Measurements from ENCODE around the gene SCRN2.

The SCRN2 gene

GRCh38 chr17:47844814-47845715 is 4.0 kb upstream of the SCRN2 start:
- DNase-seq = peak; percentile 32

DNA sequence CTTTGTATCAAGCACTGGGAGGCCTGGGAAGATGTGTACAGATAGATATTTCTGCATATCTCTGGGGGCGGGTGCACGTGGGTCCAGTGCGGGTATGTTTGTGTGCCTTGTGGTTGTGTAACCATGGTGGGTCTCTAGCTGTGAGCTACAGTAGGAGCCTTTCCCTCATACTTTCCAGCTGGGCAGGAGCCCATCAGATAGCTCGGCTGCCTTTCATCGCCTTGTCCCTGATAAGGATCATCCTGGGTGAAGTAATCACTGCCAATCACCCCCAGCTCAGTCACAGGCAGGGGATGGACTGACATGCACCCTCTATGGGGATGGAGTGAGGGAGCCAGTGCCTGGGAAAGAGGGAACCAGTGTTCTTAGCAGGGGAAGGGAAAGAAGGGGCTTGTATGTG is 3.2 kb upstream of the SCRN2 start:
- no peak for DNase-seq

- no peak for DNase-seq
These were observed 2.3 kb upstream of the SCRN2 start for GRCh38 chr17:47843391-47843730.

GRCh38 chr17:47841488-47842291 is 617 bp upstream of the SCRN2 start:
- no peak for DNase-seq

GRCh38 chr17:47840001-47840741 is 902 bp downstream of the SCRN2 start:
- no peak for DNase-seq

DNA sequence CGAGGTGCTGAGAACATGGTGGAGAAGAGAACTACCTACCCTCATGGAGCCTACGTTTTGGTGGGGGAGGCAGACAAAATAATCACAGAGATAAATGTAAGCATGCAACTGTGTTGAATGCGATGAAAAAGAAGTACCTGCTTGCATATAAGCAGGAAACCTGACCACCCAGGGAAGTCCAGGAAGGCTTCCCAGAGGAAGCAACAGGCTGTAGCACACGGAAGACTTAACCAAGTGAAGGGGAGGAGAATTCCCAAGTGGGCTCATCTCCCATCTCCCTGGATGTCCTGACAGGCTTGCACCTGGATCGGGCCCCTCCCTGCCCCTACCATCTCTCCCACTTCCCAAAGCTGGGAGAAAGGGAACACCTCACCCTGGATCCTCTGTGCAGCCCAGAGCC is 2.0 kb downstream of the SCRN2 start:
- DNase-seq = no peak

DNA sequence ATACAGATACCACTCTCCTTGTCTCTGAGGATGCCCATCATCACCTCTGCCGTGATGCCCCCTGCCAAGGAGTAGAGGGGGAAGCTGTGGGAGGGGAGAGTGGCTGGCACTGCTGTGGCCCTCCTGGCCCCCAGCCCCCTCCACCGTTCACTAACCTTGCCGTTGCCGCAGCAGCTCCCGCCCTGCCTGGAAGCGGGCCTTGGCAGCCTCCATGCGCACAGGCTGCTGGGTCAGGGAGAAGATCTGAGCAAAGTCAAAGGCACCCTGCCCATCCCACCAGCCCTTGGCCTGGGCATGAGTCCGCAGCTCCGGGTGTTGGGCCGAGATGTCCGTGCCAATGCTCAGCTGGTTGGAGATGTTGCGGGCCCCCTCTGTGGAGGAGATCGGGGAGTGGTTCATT is 2.4 kb downstream of the SCRN2 start:
- no peak for DNase-seq

- no peak for DNase-seq
These were observed 3.6 kb downstream of the SCRN2 start for GRCh38 chr17:47837401-47838039.

DNA sequence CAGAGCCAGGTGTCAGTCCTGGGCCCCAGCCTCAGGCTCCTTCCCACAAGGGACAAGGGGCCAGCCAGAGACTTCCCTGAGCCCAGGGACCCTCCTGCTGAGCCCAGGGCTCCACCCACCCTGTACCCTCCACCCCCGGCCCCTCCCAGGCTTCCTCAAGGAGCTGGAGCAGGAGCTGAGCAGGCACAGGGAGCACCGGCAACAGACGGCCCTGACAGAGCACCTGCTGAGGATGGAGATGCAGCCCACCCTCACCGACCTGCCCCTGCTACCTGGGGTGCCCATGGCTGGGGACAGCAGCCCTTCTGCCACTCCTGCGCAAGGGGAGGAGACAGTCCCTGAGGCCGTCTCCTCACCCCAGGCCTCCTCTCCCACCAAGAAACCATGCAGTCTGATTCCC is 4.5 kb downstream of the SCRN2 start:
- no peak for DNase-seq

- no peak for DNase-seq
These were observed 6.3 kb downstream of the SCRN2 start for GRCh38 chr17:47834756-47835155.

DNA sequence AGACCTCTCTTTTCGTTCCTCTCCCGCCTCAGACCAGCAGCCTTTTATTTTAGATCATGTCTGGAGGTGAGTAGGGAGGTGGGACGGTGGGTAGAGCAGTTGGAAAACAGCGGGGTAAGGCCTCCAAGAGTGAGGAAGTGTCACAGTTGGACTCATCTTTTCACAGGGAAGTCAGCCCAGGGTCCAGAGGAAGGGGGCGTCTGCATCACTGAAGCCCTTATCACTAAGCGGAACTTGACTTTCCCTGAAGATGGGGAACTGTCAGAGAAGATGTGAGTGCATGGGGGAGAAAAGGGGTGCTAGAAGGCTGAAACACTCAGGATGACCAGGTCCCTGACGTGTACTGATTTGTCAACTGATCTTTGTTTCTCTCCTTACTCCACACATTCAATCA is 9.1 kb downstream of the SCRN2 start:
- DNase-seq = peak; percentile 39

- peak; percentile 95 for DNase-seq
These were observed 9.8 kb downstream of the SCRN2 start, which contains the start of the genes LRRC46 and MRPL10 for GRCh38 chr17:47831003-47831933. Gene LRRC46, plus strand, starts transcription at chr17:47831670. Its CDS starts 320 bp downstream, at chr17:47831990. Gene MRPL10, minus strand, starts transcription at chr17:47831541. Its CDS starts 30 bp downstream, at chr17:47831511.

DNA sequence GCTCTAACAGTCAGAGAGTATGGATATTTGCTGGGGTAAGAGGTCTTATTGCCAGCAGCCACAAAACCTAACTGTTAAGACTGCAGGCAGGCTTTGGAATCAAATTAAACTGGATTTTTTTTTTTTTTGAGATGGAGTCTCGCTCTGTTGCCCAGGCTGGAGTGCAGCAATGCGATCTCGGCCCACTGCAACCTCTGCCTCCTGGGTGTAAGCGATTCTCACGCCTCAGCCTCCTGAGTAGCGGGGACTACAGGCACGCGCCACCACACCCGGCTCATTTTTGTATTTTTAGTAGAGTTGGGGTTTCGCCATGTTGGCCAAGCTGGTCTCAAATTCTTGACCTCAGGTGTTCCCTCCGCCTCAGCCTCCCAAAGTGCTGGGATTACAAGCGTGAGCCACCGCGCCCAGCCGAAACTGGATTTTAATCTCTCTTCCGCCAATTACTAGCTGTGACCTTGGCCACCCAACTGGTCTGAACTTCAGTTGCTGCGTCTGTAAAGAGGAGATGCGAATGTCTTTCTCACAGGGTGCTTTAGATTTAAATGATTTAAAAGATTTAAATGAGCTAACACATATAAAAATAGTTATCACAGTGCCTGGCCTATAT is 10.6 kb downstream of the SCRN2 start:
- no peak for DNase-seq

- no peak for DNase-seq
These were observed 11.2 kb downstream of the SCRN2 start for GRCh38 chr17:47829870-47830269.

GRCh38 chr17:47823519-47823918 is 17.6 kb downstream of the SCRN2 start:
- DNase-seq = no peak

- DNase-seq = no peak
These were observed 18.3 kb downstream of the SCRN2 start for GRCh38 chr17:47822785-47823184.

DNA sequence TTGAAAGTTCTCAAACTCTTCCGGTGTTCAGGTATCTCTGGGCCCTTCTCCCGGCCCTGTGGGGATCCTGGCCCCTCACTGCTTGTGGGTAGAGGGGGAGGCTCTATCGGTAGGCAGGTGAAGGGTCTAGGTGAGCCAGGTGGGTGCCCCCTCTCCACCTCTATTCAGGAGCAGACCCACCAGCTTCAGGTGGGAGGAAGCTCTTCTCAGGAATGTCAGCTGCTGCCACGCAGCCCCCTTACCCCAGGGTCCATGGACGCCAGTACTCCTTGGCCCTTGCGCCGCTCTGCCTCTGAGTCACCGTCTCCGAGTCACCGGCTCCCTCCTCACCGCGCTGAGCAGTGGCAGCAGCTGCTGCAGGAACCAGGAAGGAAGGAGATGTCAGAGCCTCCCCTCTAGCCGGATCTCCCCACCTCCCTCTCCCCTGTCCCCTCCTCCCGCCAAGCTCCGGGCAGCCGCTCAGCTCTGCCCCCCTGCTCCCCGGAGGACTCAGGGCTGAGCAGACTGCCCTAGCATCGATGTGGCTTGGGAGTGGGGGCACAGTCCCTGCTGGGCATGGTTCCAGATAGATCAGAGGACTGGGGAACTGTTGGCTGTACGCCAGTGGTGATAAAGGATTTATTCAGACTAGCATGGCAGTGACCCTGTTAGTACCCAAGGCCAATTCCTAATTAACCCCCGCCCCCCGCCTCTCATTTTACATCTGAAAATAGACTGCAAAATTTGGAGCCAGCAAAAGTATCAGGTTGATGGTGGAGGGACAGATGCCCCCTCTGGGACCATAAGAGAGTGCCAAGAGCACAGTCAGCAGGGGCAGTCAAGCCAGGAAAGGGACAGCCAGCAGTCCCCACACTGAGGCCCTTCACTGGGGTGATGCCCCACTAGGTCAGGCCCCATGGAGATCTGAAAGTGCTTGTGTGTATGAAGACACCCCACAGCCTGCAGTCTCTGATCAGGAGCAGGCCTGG is 19.4 kb downstream of the SCRN2 start, which contains the start of gene OSBPL7:
Gene OSBPL7 (minus strand): TSS at position 371 of the 968 bp plus-strand sequence. CDS start 1,516 bp downstream, outside the sequence.
- DNase-seq = peak; percentile 91

DNA sequence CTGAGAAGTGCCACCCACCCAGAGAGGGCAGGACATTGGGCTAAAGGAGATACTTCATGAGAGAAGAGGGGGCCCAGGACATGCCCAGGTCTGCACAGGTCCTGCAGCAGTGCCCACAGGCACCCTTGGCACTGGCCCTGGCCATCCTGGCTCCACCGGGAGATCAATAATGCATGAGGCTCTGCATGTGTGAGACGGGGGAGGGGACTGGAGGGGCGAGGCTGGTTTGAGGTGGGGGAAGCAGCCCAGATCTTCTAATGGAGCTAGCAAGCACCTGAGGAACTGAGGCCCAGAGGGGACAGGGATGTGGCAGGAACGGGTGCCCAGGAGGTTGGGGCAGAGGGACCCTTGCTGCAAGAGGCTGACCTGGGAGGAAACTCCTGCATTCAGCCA is 20.0 kb downstream of the SCRN2 start:
- DNase-seq = no peak

DNA sequence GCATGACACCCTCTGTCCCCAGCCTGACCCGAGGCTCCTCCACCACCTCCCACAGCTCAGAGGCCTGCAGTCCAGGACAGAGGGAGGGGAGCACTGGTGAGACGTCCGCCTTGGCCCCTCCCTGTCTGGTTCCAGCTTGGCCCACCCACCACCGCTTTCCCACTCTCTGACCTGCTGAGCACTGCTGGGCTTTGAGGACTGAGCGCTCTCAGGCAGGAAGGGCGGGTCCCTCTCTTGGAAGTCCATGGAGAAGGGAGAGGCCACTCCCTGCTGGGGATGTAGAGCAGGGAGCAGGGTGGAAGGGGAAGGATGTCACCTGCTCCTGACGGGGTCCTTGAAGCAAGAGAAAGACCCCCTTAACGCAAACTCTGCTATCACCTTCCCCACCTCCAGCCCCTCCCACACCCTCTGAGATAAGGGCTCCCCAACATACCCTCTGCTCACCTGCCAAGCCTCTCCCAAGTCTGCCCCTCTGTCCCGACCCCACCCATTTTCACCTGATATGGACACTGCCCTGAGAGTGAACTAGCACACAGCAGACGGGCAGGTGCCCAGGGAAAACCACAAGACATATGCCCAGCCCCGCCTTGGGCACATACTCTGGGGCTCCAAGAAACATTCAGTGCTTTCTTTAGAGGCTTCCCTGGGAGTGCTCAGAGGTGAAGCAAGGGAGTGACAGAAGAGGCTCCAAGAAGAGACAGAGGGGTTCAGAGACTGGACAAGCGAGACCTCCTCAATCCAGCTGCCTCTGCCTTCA is 20.9 kb downstream of the SCRN2 start:
- DNase-seq = no peak
